ENCODE results near the gene LDAH. TPM values are rescaled to one million over a fixed set of nuclear protein-coding genes. Genes with fewer than 3 reads are reported as not detected.

LDAH gene
- polyA plus RNA-seq, 1 experiment = 10.0 TPM

DNA sequence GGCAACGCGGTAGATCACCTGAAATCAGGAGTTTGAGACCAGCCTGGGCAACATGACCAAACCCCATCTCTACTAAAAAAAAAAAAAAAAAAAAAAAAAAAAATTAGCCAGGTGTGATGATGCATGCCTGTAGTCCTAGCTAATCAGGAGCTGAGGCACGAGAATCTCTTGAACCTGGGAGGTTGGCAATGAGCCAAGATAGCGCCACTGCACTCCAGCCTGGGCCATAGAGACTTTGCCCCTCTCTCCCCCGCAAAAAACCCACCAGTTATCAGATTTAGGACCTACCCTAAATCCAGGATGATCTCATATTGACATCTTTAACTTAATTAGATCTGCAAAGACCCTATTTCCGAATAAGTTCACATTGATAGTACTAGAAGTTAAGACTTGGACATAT lies 29.2 kb upstream of the LDAH start:
- Histone ChIP-seq H3K4me3 (ENCODE audit: low read depth, low read length) (no peak overlapping the region), H3K27me3 (ENCODE audit: control insufficient read depth, insufficient read depth, low read length) (no peaks in the 10 kb centered on the region), H3K36me3 (ENCODE audit: control insufficient read depth, insufficient read depth, low read length) (no peaks in the 10 kb centered on the region)
- TF ChIP-seq CTCF (IDR thresholded peaks at IDR 0.05; ENCODE audit: insufficient read depth, low read depth, low read length) = no peak
- ChIA-PET POLR2A (no interaction called here), CTCF (no interaction called here)
- no peak for DNase-seq (ENCODE audit: low read depth)

DNA sequence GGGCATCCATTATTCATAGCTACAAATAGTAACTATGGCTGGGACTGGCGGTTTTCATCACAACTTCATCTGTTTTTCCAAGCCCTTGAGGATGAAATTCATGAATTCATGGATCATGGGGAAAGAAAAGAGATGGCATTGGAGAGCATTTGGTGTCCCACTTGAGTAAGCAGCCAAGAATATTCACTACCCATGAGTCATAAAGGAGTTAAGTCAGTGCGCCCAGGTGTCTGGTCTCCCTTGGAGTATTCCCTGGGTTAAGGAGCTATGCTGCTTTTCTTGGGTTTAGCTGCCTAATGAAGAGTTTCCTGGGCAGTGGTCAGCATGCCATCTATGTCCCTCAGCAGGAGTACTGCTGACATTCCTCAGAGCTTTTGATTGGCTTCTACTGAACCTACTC lies 21.3 kb upstream of the LDAH start:
- TF ChIP-seq CTCF (IDR thresholded peaks at IDR 0.05; ENCODE audit: insufficient read depth, low read depth, low read length) = no peak
- ChIA-PET POLR2A (no interaction called here), CTCF (no interaction called here)
- Histone ChIP-seq H3K27me3 (ENCODE audit: control insufficient read depth, insufficient read depth, low read length) (no peaks in the 10 kb centered on the region; the same call in 1 of the 2 replicates), H3K4me3 (ENCODE audit: low read depth, low read length) (no peak overlapping the region), H3K36me3 (ENCODE audit: control insufficient read depth, insufficient read depth, low read length) (no peaks in the 10 kb centered on the region)
- no peak for DNase-seq (ENCODE audit: low read depth)

GRCh38 chr2:20839052-20839451 lies 16.2 kb upstream of the LDAH start:
- no peak for DNase-seq (ENCODE audit: low read depth)
- CTCF ChIA-PET = no interaction called here

DNA sequence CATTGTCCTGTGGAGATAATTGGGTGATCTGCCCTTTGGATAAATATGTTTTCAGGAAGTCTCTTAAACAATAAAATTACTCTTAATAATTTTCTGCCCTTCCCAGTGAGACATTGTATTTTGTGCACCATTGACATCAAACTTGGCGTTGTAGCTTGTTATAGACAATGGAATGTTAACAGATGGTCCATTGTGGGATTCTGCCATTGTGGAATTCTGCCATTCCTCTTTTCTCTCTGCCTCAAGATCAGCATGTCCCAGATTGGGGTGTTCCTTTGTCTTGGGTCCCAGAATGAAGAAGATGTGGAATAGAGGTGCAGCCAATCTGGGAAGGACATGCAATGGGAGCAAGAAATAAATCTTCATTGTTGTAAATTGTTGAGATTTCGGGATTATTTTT lies 15.1 kb upstream of the LDAH start:
- TF ChIP-seq CTCF (IDR thresholded peaks at IDR 0.05; ENCODE audit: insufficient read depth, low read depth, low read length) = no peak
- ChIA-PET CTCF (no interaction called here), POLR2A (no interaction called here)
- Histone ChIP-seq H3K27me3 (ENCODE audit: control insufficient read depth, insufficient read depth, low read length) (0 out of 2 replicates have a peak, but pooled peaks cover 2% of the 10 kb centered on the region), H3K4me3 (ENCODE audit: low read depth, low read length) (no peak overlapping the region), H3K36me3 (ENCODE audit: control insufficient read depth, insufficient read depth, low read length) (no peaks in the 10 kb centered on the region)
- DNase-seq (ENCODE audit: low read depth) = no peak

More at GRCh38 chr2:20839052-20839451, 16.2 kb upstream of the LDAH start:
- Histone ChIP-seq H3K4me3 (ENCODE audit: low read depth, low read length) (no peak overlapping the region), H3K36me3 (ENCODE audit: control insufficient read depth, insufficient read depth, low read length) (no peaks in the 10 kb centered on the region), H3K27me3 (ENCODE audit: control insufficient read depth, insufficient read depth, low read length) (0 out of 2 replicates have a peak, but pooled peaks cover 2% of the 10 kb centered on the region)
- no peak for TF ChIP-seq CTCF (IDR thresholded peaks at IDR 0.05; ENCODE audit: insufficient read depth, low read depth, low read length)
- POLR2A ChIA-PET = no interaction called here

DNA sequence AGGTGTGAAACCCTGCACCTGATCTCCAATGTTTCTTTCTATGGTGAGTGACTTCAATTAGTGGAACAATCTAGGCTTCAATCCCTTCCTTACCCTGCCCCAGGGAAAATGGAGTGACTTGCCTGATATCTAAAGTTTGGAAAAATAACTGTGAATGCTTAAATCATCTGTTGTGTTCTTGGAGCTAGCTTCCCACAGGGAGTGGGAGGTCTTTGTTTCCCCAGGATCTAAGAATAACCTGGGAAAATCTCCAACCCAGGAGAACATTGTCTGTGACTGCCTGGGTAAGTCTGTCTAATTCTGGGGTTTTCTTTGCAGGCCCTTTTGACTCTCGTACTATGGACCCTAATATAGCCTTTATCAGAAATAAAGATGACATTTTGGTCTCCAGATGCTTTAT lies 13.6 kb upstream of the LDAH start:
- CTCF ChIA-PET = no interaction called here
- DNase-seq (ENCODE audit: low read depth) = no peak
- Histone ChIP-seq H3K27me3 (ENCODE audit: control insufficient read depth, insufficient read depth, low read length) (0 out of 2 replicates have a peak, but pooled peaks cover 2% of the 10 kb centered on the region), H3K4me3 (ENCODE audit: low read depth, low read length) (no peak overlapping the region), H3K36me3 (ENCODE audit: control insufficient read depth, insufficient read depth, low read length) (no peaks in the 10 kb centered on the region)
- POLR2A ChIA-PET = no interaction called here
- no peak for TF ChIP-seq CTCF (IDR thresholded peaks at IDR 0.05; ENCODE audit: insufficient read depth, low read depth, low read length)
